ENCODE results near the gene RPS27L.

The RPS27L gene

DNA sequence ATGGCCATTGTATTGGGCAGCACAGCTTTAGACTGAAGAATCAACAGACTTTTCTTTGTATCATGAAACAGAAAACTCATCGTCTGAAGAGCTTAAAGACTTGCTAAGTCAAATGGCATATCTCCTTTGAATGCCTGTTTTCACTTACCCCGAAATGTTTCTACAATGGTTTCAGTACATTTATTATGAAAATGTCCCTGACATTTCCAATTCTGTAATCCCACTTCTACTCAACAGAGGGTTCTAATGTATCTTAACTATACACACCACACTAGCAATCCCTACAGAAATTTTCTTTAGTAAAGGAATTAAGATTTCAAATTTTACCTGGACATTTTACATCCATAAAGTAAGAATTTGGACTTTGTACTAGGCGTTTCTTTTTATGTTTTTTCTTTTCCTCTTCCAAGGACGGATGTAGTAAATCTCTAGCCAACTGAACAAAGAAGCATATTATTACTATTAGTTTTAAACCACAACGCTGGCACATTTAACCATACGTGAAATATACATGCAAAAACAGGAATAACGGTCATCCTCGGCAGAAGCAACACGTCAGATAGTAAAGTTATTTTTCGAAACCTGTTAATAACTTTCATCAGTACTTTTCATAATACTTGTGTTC lies 1.1 kb downstream of the RPS27L start:
- in situ Hi-C loops (cut with MboI; ENCODE audit: low pct_unique_long_range_greater_than_20kb, low sequenced_read_pairs): no loop called here
- DNase-seq: no peak

DNA sequence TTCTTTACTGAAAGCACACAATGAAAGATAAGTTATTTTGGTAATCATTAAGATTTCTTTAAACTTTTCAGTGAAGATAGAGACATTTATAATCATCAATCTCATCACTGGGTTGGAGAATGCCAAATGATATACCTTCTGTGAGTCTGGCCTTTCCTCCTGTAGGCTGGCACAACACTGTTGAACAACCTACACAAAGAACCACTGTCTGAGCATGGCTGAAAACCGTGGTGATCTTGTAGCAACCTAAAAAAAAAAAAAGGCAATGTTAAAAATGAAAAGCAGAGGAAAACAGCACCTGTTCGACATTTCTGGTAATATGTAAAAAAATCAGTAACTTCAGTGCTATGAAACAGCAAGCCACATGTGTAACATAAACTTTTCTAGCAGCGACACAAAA lies 1.8 kb downstream of the RPS27L start:
- in situ Hi-C loops (cut with MboI; ENCODE audit: low pct_unique_long_range_greater_than_20kb, low sequenced_read_pairs): no loop called here
- DNase-seq: no peak

- in situ Hi-C loops (cut with MboI; ENCODE audit: low pct_unique_long_range_greater_than_20kb, low sequenced_read_pairs): no loop called here
- no peak for DNase-seq
Observed at GRCh38 chr15:63151665-63152064, 5.6 kb downstream of the RPS27L start.

- peak; percentile 55 for DNase-seq
Observed at GRCh38 chr15:63146684-63147083, 10.6 kb downstream of the RPS27L start.

GRCh38 chr15:63145426-63145825 lies 11.9 kb downstream of the RPS27L start:
- no peak for DNase-seq
- in situ Hi-C loops (cut with MboI; ENCODE audit: low pct_unique_long_range_greater_than_20kb, low sequenced_read_pairs): no loop called here

More at GRCh38 chr15:63146684-63147083, 10.6 kb downstream of the RPS27L start:
- in situ Hi-C loops (cut with MboI; ENCODE audit: low pct_unique_long_range_greater_than_20kb, low sequenced_read_pairs): no loop called here

DNA sequence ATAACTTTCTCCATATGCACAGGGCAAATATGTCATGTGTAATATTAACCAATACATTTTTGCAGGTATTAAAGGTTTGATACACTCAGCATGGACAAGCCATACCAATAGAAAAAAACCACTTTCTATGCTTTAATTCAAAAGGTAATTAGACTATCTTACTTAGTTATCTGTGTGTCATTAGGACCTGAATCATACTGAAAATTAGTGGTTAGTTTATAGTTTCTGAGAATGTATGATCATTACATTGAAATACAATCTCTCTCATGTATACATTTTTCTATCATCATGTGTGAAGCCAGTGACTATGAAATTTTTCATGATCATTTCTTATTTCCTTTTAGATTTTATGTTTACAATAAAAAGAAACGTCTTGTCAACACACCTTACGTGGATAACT lies 16.3 kb downstream of the RPS27L start:
- no peak for DNase-seq
- in situ Hi-C loops (cut with MboI; ENCODE audit: low pct_unique_long_range_greater_than_20kb, low sequenced_read_pairs): no loop called here

DNA sequence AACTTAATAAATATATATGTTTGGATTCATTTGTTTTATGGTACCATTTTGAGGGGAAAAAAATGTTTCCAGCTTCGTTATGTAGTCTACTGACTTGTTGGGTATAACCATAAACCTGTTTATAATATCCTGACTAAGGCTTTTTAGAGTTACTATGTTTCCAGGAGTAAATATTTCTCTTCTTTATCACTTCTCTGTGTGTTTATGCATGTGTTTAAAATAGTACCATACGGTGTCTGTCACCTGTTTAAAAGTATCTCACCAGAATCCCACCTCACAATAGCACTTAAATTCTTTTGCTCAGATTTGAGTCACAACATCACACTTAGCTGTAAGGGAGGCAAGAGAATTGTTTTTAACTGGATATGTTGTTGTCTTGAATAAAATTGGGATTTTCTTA lies 20.5 kb downstream of the RPS27L start:
- no peak for DNase-seq
- in situ Hi-C loops (cut with MboI; ENCODE audit: low pct_unique_long_range_greater_than_20kb, low sequenced_read_pairs): no loop called here

DNA sequence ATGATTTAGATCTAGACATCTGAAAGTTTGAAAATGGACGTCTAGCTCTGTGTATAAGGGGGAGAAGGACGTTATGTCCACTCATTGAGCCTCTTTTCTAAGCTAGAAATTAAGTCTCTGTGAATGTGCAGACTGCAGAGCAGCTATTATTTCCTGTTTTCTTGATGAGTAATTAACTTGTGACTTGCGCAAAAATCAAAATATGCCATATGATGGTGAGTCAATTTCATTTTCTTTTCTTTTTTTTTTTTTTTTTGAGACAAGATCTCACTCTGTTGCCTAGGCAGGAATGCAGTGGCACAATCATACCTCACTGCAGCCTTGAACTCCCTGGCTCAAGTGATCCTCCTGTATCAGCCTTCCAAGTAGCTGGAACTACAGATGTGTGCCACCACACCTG lies 21.5 kb downstream of the RPS27L start:
- in situ Hi-C loops (cut with MboI; ENCODE audit: low pct_unique_long_range_greater_than_20kb, low sequenced_read_pairs): no loop called here
- no peak for DNase-seq

DNA sequence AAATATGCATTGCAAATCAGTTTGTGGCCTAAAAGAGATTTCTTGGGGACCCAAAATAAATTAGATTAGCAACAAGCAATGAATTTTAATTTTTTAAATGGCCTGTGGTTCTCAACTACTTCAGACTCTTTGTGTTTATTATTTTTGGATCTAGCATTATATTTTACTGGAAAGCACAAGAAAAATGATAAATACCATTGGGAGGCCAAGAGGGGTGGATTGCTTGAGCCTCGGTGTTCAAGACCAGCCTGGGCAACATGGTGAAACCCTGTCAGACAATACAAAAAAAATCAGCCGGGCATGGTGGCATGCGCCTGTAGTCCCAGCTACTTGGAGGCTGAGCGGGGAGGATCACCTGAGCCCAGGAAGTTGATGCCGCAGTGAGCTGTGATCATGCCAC lies 22.0 kb downstream of the RPS27L start:
- in situ Hi-C loops (cut with MboI; ENCODE audit: low pct_unique_long_range_greater_than_20kb, low sequenced_read_pairs): no loop called here
- DNase-seq: no peak

GRCh38 chr15:63134245-63134985 lies 22.9 kb downstream of the RPS27L start:
- in situ Hi-C loops (cut with MboI; ENCODE audit: low pct_unique_long_range_greater_than_20kb, low sequenced_read_pairs): no loop called here

GRCh38 chr15:63133786-63134185 lies 23.5 kb downstream of the RPS27L start:
- no peak for DNase-seq
- in situ Hi-C loops (cut with MboI; ENCODE audit: low pct_unique_long_range_greater_than_20kb, low sequenced_read_pairs): no loop called here

More at GRCh38 chr15:63134245-63134985, 22.9 kb downstream of the RPS27L start:
- no peak for DNase-seq

- in situ Hi-C loops (cut with MboI; ENCODE audit: low pct_unique_long_range_greater_than_20kb, low sequenced_read_pairs): no loop called here
- no peak for DNase-seq
Observed at GRCh38 chr15:63126726-63127125, 30.6 kb downstream of the RPS27L start.

- no peak for DNase-seq
- in situ Hi-C loops (cut with MboI; ENCODE audit: low pct_unique_long_range_greater_than_20kb, low sequenced_read_pairs): no loop called here
Observed at GRCh38 chr15:63124506-63124905, 32.8 kb downstream of the RPS27L start.

DNA sequence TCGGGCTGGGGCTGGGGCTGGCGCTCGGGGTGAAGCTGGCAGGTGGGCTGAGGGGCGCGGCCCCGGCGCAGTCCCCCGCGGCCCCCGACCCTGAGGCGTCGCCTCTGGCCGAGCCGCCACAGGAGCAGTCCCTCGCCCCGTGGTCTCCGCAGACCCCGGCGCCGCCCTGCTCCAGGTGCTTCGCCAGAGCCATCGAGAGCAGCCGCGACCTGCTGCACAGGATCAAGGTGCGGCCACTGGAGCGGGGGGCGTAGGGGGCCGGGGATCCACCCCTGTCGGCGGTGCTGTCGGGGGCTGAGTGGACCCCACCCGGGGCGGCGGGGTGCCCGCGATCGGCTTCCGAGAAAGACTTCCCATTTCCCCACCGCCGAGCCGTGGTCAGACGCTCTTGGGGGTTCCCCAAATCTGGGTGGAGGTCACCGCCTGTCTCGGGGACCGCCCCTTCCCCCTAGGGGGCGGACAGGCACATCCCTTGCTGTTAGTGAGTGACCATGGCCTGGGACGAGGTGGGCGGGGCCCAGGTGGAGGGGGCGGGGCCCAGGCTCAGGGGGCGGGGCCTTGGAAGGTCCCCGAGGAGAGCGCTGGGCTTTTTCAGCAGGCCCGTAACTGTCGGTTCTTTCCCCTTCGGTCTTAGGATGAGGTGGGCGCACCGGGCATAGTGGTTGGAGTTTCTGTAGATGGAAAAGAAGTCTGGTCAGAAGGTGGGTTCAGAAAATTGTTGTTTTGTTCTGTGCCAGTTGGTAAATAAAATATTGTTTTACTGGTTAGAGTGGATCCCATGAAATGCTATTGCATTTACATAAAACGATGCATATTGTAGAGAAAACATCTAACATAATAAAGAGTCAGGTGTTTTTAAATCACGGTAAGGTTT lies 35.0 kb downstream of the RPS27L start:
- in situ Hi-C loops (cut with MboI; ENCODE audit: low pct_unique_long_range_greater_than_20kb, low sequenced_read_pairs): no loop called here
- peak; percentile 83 for DNase-seq

DNA sequence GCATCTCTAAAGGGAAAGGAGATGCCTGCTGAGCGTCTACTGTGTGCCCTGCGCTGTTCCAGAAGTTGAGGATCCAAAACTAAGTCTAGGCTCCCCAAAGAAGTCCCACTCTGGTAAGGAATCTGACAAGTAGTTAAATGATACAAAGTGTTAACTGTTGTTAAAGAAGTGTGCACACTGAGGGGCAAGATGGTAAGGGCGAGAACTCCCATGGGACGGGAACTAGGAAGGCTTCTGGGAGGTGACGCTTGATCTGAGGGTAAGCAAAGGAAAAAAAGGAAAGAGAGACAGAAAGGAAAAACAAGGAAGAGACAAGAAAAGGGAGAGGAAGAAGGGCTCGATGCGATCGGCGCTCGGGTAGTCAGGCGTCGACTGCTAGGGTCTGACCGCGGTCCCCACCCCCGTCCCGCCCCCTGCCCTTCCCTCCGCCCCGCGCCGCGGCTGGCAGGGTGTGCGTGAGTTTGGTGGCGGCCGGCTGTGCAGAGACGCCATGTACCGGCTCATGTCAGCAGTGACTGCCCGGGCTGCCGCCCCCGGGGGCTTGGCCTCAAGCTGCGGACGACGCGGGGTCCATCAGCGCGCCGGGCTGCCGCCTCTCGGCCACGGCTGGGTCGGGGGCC lies 35.8 kb downstream of the RPS27L start, which contains the start of gene LACTB:
Gene LACTB (plus strand): TSS at position 480 of the 620 bp plus-strand sequence. CDS start 11 bp downstream, at position 491.
- in situ Hi-C loops (cut with MboI; ENCODE audit: low pct_unique_long_range_greater_than_20kb, low sequenced_read_pairs): no loop called here
- peak; percentile 91 for DNase-seq

- in situ Hi-C loops (cut with MboI; ENCODE audit: low pct_unique_long_range_greater_than_20kb, low sequenced_read_pairs): no loop called here
- DNase-seq: no peak
Observed at GRCh38 chr15:63118854-63119253, 38.4 kb downstream of the RPS27L start.

GRCh38 chr15:63114465-63114864 lies 42.8 kb downstream of the RPS27L start:
- DNase-seq: no peak
- in situ Hi-C loops (cut with MboI; ENCODE audit: low pct_unique_long_range_greater_than_20kb, low sequenced_read_pairs): no loop called here

DNA sequence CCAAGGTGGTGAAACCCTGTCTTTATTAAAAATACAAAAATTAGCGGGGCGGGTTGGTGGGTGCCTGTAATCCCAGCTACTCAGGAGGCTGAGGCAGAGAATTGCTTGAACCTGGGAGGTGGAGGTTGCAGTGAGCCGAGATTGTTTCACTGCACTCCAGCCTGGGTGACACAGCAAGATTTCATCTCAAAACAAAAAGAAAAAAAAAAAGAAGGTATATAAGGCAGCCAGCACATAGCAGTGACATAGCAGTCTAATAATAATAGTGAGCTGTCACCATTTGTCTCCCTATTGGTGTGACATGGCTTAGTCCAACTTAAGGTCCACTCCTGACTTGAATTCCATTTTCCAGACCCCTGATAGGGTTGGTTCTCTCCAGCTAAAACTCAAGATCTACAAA lies 44.4 kb downstream of the RPS27L start:
- in situ Hi-C loops (cut with MboI; ENCODE audit: low pct_unique_long_range_greater_than_20kb, low sequenced_read_pairs): no loop called here
- DNase-seq: no peak

- in situ Hi-C loops (cut with MboI; ENCODE audit: low pct_unique_long_range_greater_than_20kb, low sequenced_read_pairs): no loop called here
- no peak for DNase-seq
Observed at GRCh38 chr15:63111481-63111880, 45.8 kb downstream of the RPS27L start.
